Hematopoietic multipotent progenitor cell treated with erythropoietin and hydrocortisone succinate and interleukin-3 and kit ligand, for 15 days (in vitro differentiated cells): ENCODE measurements around the gene WASHC2A.
"Not testable (repeated sequence)": the region's sequence is repeated elsewhere in the genome, so short reads cannot be mapped to it uniquely, and the experiment has no call there.

Experiments used
- DNase-seq: peaks from one replicate; pipeline ENCODE4 v3.0.0-alpha.2; 2015; ENCODE audit warnings: low spot score

The WASHC2A gene

GRCh38 chr10:50157868-50158267 lies 90.1 kb downstream of the WASHC2A start:
- DNase-seq: not testable (repeated sequence)

- not testable (repeated sequence) for DNase-seq
Measured at GRCh38 chr10:50159856-50160255, 92.1 kb downstream of the WASHC2A start.

GRCh38 chr10:50165038-50165437 lies 97.3 kb downstream of the WASHC2A start:
- DNase-seq: not testable (repeated sequence)

GRCh38 chr10:50167833-50168232 lies 100.1 kb downstream of the WASHC2A start:
- DNase-seq: not testable (repeated sequence)

GRCh38 chr10:50169506-50169905 lies 101.8 kb downstream of the WASHC2A start:
- not testable (repeated sequence) for DNase-seq

- not testable (repeated sequence) for DNase-seq
Measured at GRCh38 chr10:50174788-50175525, 107.2 kb downstream of the WASHC2A start.
